ENCODE measurements around the gene TMEM207.

GRCh38 chr3:190436331-190436730 lies 13.4 kb downstream of the TMEM207 start:
- TF ChIP-seq RAD21 (IDR thresholded peaks at IDR 0.05; ENCODE audit: low read length) (no peak), POLR2A (IDR thresholded peaks at IDR 0.05; ENCODE audit: low read depth, low read length) (no peak), CTCF (conservative IDR thresholded peaks at IDR 0.05; ENCODE audit: low read depth, low read length) (no peak), RCOR1 (IDR thresholded peaks at IDR 0.05; ENCODE audit: insufficient replicate concordance, low read length) (no peak), MXI1 (IDR thresholded peaks at IDR 0.05; ENCODE audit: borderline replicate concordance, low read depth, low read length) (no peak), USF2 (IDR thresholded peaks at IDR 0.05; ENCODE audit: low read depth, low read length) (no peak), ELK1 (IDR thresholded peaks at IDR 0.05; ENCODE audit: borderline replicate concordance, low read depth, low read length) (no peak), NFE2L2 (IDR thresholded peaks at IDR 0.05; ENCODE audit: low read depth, low read length) (no peak), CEBPB (IDR thresholded peaks at IDR 0.05; ENCODE audit: low read depth, low read length) (no peak)
